GM20000 (cell line): ENCODE results near the gene PGPEP1.
A peak's percentile ranks its signal among the peaks of the same experiment; 100 is the strongest.
"Not testable (repeated sequence)": the region's sequence is repeated elsewhere in the genome, so short reads cannot be mapped to it uniquely, and the experiment has no call there.

Source experiments
- DNase-seq: peaks from one replicate; pipeline ENCODE4 v3.0.0; 2012; ENCODE audit warnings: low spot score
- CTCF ChIP-seq: IDR thresholded peaks from 2 replicates; pipeline ENCODE4 v1.5.1; 2012; ENCODE audit warnings: mild to moderate bottlenecking, control low read depth; ENCODE audit errors: extremely low read depth, missing control alignments

PGPEP1 gene

GRCh38 chr19:18317961-18318800 is 22.2 kb upstream of the PGPEP1 start:
- DNase-seq = no peak
- no peak for TF ChIP-seq CTCF

GRCh38 chr19:18319591-18320135 is 20.7 kb upstream of the PGPEP1 start:
- no peak for TF ChIP-seq CTCF
- no peak for DNase-seq

GRCh38 chr19:18320865-18321733 is 19.3 kb upstream of the PGPEP1 start:
- TF ChIP-seq CTCF = no peak

GRCh38 chr19:18321734-18322102 is 18.7 kb upstream of the PGPEP1 start:
- no peak for TF ChIP-seq CTCF
- DNase-seq = no peak

More at GRCh38 chr19:18320865-18321733, 19.3 kb upstream of the PGPEP1 start:
- no peak for DNase-seq

GRCh38 chr19:18322318-18322758 is 18.1 kb upstream of the PGPEP1 start:
- peak; percentile 68 for DNase-seq
- TF ChIP-seq CTCF = peak; percentile 21

GRCh38 chr19:18322759-18323460 is 17.5 kb upstream of the PGPEP1 start, which contains the start of gene LSM4:
LSM4 (minus strand) TSS chr19:18323076; CDS start chr19:18323020, 56 bp downstream.
- peak; percentile 98 for DNase-seq
- peak; percentile 34 for TF ChIP-seq CTCF

- DNase-seq = not testable (repeated sequence)
Observed at GRCh38 chr19:18324373-18324731, 16.0 kb upstream of the PGPEP1 start.
